Adrenal gland (tissue), 12 donors: Measurements from ENCODE around the gene NOS3. TPM values are rescaled to one million over a fixed set of nuclear protein-coding genes. Genes with fewer than 3 reads are reported as not detected.

Source experiments
- DNase-seq, 7 donors: peaks; one replicate each; pipeline ENCODE4 v3.0.0-alpha.2; 2019 to 2020
- H3K27ac ChIP-seq, 5 donors: fragments of 200-600 bp; sonication (generic) in 4 of 5; 1 replicate in 3 of 5; 2 replicates in 2 of 5; pipeline versions ENCODE4 v1.5.1 to v1.8.0; 2016 to 2020; ENCODE audit warnings: mild to moderate bottlenecking in 1 of 5
- H3K27me3 ChIP-seq: fragments of 200-600 bp; 2 replicates; pipeline ENCODE4 v1.8.0; 2021
- H3K36me3 ChIP-seq, 2 donors: fragments of 200-600 bp; replicated peaks in 1 of 2; 1 replicate in 1 of 2; 2 replicates in 1 of 2; pipeline versions ENCODE4 v1.5.1 to v1.8.0; 2018 to 2022
- H3K4me1 ChIP-seq, 2 donors: fragments of 200-600 bp; replicated peaks in 1 of 2; 1 replicate in 1 of 2; 2 replicates in 1 of 2; pipeline versions ENCODE4 v1.5.1 to v1.8.0; 2018 to 2021
- H3K4me3 ChIP-seq, 4 donors: fragments of 200-600 bp; sonication (generic) in 3 of 4; one replicate each; pipeline ENCODE4 v1.5.1; 2016 to 2018
- H3K9me3 ChIP-seq, 3 donors: fragments of 200-600 bp; sonication (generic) in 1 of 3; replicated peaks in 1 of 3; 1 replicate in 2 of 3; 2 replicates in 1 of 3; pipeline versions ENCODE4 v1.5.1 to v1.8.0; 2016 to 2021
- CTCF ChIP-seq, 6 experiments: fragments of 450-650 bp in 4 of 6; fragments of 200-600 bp in 2 of 6; sonication (generic) in 1 of 6; IDR thresholded peaks; 1 replicate in 5 of 6; 2 replicates in 1 of 6; pipeline versions ENCODE4 v1.5.1 to v1.8.0; 2016 to 2021; ENCODE audit warnings: antibody characterized with exemption in 6 of 6, mild to moderate bottlenecking in 2 of 6, moderate library complexity in 1 of 6
- POLR2A ChIP-seq, 2 donors: fragments of 450-650 bp; IDR thresholded peaks; one replicate each; pipeline ENCODE4 v1.6.1; 2017; ENCODE audit warnings: antibody characterized with exemption in 2 of 2, mild to moderate bottlenecking in 2 of 2, moderate library complexity in 1 of 2
- WGBS, 4 donors: extraction: QIAGEN DNeasy Blood & Tissue Kit in 2 of 4; methylation state at CpG; one replicate each; pipeline versions ENCODE4 v1.1.5 to v1.1.7; 2013 to 2017; 5-methylcytosine and 5-hydroxymethylcytosine counted together
- intact Hi-C, 2 donors: fragments of 100-400 bp; cut with DNase I; formaldehyde crosslinking; loops; one replicate each; pipeline versions ENCODE4 v1.14.1 to v1.15.0; 2022 to 2023
- polyA plus RNA-seq, 3 donors: library from polyadenylated mRNA; stranded (reverse); fragments of 200-250 nt in 2 of 3; fragments of 350-450 nt in 1 of 3; fragmentation: Illumina TruSeq in 1 of 3; extraction: RNeasy Lipid Tissue Mini Kit (QIAGEN cat#74804) in 1 of 3; gene quantifications; one replicate each; pipeline ENCODE4 v1.2.3, GENCODE V29; 2013 to 2014
- total RNA-seq, 9 donors: library from RNA; depleted of rRNA in 4 of 9; stranded (reverse); fragments of >200 nt in 4 of 9; fragments of 120-200 nt in 1 of 9; fragmentation: NEBNext Ultra II Directional in 1 of 9; extraction: Animal tissue kit (Norgen Biotek cat#: 25700) in 1 of 9; gene quantifications; one replicate each; pipeline versions ENCODE4 v1.1.0 to v1.2.4, GENCODE V29; 2013 to 2023
- donor health status: healthy with polysubstance abuse.
- donor health status: Bipolar disorder and iron deficiency.
- donor health status: DM: yes; HTN: yes; CAD: no.
- donor health status: DM: no; HTN: no; CAD: no.
- donor health status: DM: no; HTN: no; CAD: no.
- donor health status: DM: yes; HTN: yes; CAD: no.

The NOS3 gene
- total and polyA plus RNA-seq, 12 donors, result 2.2 to 26.5 (median 15.1) TPM

GRCh38 chr7:150999001-150999400, 8.2 kb downstream of the NOS3 start:
- no peak for DNase-seq

GRCh38 chr7:150999497-151000230, 8.8 kb downstream of the NOS3 start:
- no peak overlapping the region for H3K4me3 ChIP-seq
- WGBS, 4 donors, result 76 to 89% (median 83%) methylated on average over 5 of the region's 5 CpGs
- no peak for DNase-seq
- H3K36me3 ChIP-seq, result no peaks in the 10 kb centered on the region
- TF ChIP-seq POLR2A (IDR thresholded peaks at IDR 0.05), result no peak
- no peak for TF ChIP-seq CTCF (IDR thresholded peaks at IDR 0.05)
- no peaks in the 10 kb centered on the region for H3K9me3 ChIP-seq
- H3K27me3 ChIP-seq, result no peaks in the 10 kb centered on the region
- H3K4me1 ChIP-seq, result no peaks in the 10 kb centered on the region
- intact Hi-C loops, result no loop called here
- no peak overlapping the region for H3K27ac ChIP-seq

More at GRCh38 chr7:150999001-150999400, 8.2 kb downstream of the NOS3 start:
- H3K27me3 ChIP-seq, result no peaks in the 10 kb centered on the region
- H3K4me1 ChIP-seq, result no peaks in the 10 kb centered on the region
- no peak overlapping the region for H3K27ac ChIP-seq
- TF ChIP-seq POLR2A (IDR thresholded peaks at IDR 0.05) (no peak), CTCF (IDR thresholded peaks at IDR 0.05) (no peak)
- 80 to 94% (median 88%) methylated on average over 1 to 12 of the region's 12 CpGs for WGBS, 4 donors
- H3K4me3 ChIP-seq, result no peak overlapping the region
- intact Hi-C loops, result no loop called here
- H3K9me3 ChIP-seq, result no peaks in the 10 kb centered on the region
- H3K36me3 ChIP-seq, result no peaks in the 10 kb centered on the region

DNA sequence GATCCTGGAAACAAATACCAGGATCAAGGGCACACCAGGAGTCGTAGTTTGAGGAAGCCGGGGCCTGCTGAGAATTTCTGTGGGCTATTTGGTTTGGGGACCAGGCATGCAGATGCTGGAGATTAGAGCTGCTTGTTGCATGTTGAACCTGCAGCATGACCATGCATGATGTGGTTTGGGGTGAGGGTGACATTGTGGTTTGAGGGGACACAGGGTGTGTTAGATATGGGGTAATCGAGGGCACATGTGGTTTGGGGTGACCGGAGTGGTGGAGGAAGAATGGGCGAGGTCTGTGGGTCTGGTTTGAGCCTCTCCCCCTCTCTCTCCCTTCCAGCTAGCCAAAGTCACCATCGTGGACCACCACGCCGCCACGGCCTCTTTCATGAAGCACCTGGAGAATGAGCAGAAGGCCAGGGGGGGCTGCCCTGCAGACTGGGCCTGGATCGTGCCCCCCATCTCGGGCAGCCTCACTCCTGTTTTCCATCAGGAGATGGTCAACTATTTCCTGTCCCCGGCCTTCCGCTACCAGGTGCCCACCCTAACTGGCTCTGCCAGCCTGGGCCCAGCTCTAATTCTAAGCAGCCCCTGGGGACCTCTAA, 10.2 kb downstream of the NOS3 start:
- intact Hi-C loops, result no loop called here
- DNase-seq, result no peak
- Histone ChIP-seq H3K27ac (no peak overlapping the region), H3K36me3 (no peaks in the 10 kb centered on the region), H3K27me3 (no peaks in the 10 kb centered on the region), H3K4me3 (no peak overlapping the region), H3K9me3 (no peaks in the 10 kb centered on the region), H3K4me1 (no peaks in the 10 kb centered on the region)
- TF ChIP-seq CTCF (IDR thresholded peaks at IDR 0.05) (no peak), POLR2A (IDR thresholded peaks at IDR 0.05) (no peak)
- WGBS, 4 donors, result 83 to 88% (median 86%) methylated on average over 7 to 13 of the region's 13 CpGs

GRCh38 chr7:151001546-151001945, 10.7 kb downstream of the NOS3 start:
- DNase-seq, result no peak
- Histone ChIP-seq H3K36me3 (no peaks in the 10 kb centered on the region), H3K27me3 (no peaks in the 10 kb centered on the region)

More at GRCh38 chr7:151001546-151001945, 10.7 kb downstream of the NOS3 start:
- TF ChIP-seq POLR2A (IDR thresholded peaks at IDR 0.05) (no peak), CTCF (IDR thresholded peaks at IDR 0.05) (no peak)
- Histone ChIP-seq H3K9me3 (no peaks in the 10 kb centered on the region), H3K4me3 (no peak overlapping the region), H3K4me1 (no peaks in the 10 kb centered on the region), H3K27ac (no peak overlapping the region)
- WGBS, 4 donors, result 95 to 98% (median 97%) methylated on average over 5 to 16 of the region's 16 CpGs
- intact Hi-C loops, result no loop called here
